Choroid plexus epithelial cell (primary cell): ENCODE measurements around the gene NAT16.

ENCODE experiments used
- DNase-seq: peaks from one replicate; pipeline ENCODE4 v3.0.0-alpha.2; 2010; ENCODE audit warnings: low read depth
- H3K4me3 ChIP-seq: 2 replicates; pipeline ENCODE4 v1.5.1; 2011; ENCODE audit warnings: low read depth, mild to moderate bottlenecking, control low read depth, low read length, moderate library complexity
- CTCF ChIP-seq: conservative IDR thresholded peaks from 2 replicates; pipeline ENCODE4 v1.5.1; 2011; ENCODE audit warnings: low read depth, mild to moderate bottlenecking, control low read depth, inconsistent platforms, low read length, moderate library complexity

The NAT16 gene

GRCh38 chr7:101177644-101178043, 2.4 kb downstream of the NAT16 start:
- DNase-seq: no peak

GRCh38 chr7:101175664-101176063, 4.4 kb downstream of the NAT16 start:
- no peak for DNase-seq
- TF ChIP-seq CTCF: no peak
- no peak overlapping the region for H3K4me3 ChIP-seq

More at GRCh38 chr7:101177644-101178043, 2.4 kb downstream of the NAT16 start:
- no peak for TF ChIP-seq CTCF
- H3K4me3 ChIP-seq: no peak overlapping the region

GRCh38 chr7:101174322-101174854, 5.7 kb downstream of the NAT16 start:
- H3K4me3 ChIP-seq: no peak overlapping the region
- DNase-seq: no peak
- no peak for TF ChIP-seq CTCF

GRCh38 chr7:101173752-101174244, 6.3 kb downstream of the NAT16 start:
- no peak for TF ChIP-seq CTCF
- peak; percentile 51 for DNase-seq
- H3K4me3 ChIP-seq: no peak overlapping the region

- peak overlapping the region; percentile 32 for H3K4me3 ChIP-seq
- DNase-seq: peak; percentile 77
- TF ChIP-seq CTCF: no peak
Measured at GRCh38 chr7:101172854-101173751, 7.0 kb downstream of the NAT16 start.

GRCh38 chr7:101172005-101172853, 7.9 kb downstream of the NAT16 start:
- no peak overlapping the region for H3K4me3 ChIP-seq

More at GRCh38 chr7:101172005-101172853, 7.9 kb downstream of the NAT16 start:
- DNase-seq: no peak
- TF ChIP-seq CTCF: no peak
